Neural progenitor cell (in vitro differentiated cells): ENCODE results near the gene CD22.

ENCODE experiments used
- EZH2 ChIP-seq: fragments of 200-600 bp; sonication (generic); IDR thresholded peaks from 2 replicates; pipeline ENCODE4 v1.6.1; 2017; ENCODE audit warnings: antibody characterized with exemption, mild to moderate bottlenecking, moderate library complexity
- EZH2phosphoT487 ChIP-seq: fragments of 200-600 bp; sonication (generic); IDR thresholded peaks from 2 replicates; pipeline ENCODE4 v1.6.1; 2017; ENCODE audit warnings: antibody characterized with exemption
- TF ChIP-seq, protein P1 (sequence below): fragments of 200-600 bp; sonication (generic); IDR thresholded peaks from 2 replicates; pipeline ENCODE4 v1.5.1; 2017; ENCODE audit warnings: antibody characterized with exemption, mild to moderate bottlenecking

DNA sequence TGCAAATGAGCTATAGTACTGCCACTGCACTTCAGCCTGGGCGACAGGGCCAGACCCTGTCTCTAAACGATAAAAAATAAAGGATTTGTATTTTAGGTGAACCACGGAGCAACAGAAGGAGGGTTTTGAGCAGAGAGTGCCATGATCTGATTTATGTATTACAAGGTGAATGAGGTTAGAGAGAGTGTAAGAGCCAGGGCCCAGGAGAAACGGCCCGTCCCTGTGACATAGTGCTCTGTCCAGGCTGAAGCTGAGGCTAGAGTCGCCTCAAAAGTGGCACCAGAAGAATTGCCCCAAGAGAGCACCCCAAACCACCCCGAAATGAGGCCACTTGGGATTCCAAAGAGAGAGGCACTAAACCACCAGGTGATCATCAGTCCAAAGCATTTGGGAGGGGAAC lies 20.1 kb upstream of the CD22 start:
- TF ChIP-seq, protein P1, sequence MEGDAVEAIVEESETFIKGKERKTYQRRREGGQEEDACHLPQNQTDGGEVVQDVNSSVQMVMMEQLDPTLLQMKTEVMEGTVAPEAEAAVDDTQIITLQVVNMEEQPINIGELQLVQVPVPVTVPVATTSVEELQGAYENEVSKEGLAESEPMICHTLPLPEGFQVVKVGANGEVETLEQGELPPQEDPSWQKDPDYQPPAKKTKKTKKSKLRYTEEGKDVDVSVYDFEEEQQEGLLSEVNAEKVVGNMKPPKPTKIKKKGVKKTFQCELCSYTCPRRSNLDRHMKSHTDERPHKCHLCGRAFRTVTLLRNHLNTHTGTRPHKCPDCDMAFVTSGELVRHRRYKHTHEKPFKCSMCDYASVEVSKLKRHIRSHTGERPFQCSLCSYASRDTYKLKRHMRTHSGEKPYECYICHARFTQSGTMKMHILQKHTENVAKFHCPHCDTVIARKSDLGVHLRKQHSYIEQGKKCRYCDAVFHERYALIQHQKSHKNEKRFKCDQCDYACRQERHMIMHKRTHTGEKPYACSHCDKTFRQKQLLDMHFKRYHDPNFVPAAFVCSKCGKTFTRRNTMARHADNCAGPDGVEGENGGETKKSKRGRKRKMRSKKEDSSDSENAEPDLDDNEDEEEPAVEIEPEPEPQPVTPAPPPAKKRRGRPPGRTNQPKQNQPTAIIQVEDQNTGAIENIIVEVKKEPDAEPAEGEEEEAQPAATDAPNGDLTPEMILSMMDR, result no peak
- no peak for TF ChIP-seq EZH2phosphoT487
- no peak for TF ChIP-seq EZH2
